RCC 7860 (cell line): Measurements from ENCODE around the gene FAM174A.
A peak's percentile ranks its signal among the peaks of the same experiment; 100 is the strongest.
"Not testable (repeated sequence)": the region's sequence is repeated elsewhere in the genome, so short reads cannot be mapped to it uniquely, and the experiment has no call there.

ENCODE experiments used
- DNase-seq: peaks from one replicate; pipeline ENCODE4 v3.0.0-alpha.2; 2015; ENCODE audit warnings: low spot score
- FAIRE-seq: peaks from 2 replicates; lab custom pipeline; 2012; peaks lifted over from hg19 to GRCh38; lab: Jason Lieb, UNC

The FAM174A gene

DNA sequence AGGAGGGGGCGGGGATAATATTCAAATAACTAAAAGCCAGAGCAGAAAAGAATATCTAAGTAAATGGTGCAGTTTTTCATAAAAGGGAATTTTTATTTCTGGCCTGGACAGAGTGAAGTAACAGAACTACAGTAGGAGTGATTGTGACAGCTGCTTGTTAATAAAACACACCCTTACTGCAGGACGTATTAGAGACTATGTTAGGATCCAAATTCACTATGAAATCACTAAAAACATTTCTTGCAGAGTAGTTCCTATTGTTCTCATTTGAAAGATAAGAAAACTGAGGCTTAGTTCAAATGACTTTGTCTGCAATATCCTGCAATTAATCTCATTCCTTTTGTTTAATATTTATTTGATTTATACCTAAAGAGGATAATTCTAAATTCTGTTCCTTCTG, 39.5 kb downstream of the FAM174A start:
- DNase-seq (no peak), FAIRE-seq (no peak)

DNA sequence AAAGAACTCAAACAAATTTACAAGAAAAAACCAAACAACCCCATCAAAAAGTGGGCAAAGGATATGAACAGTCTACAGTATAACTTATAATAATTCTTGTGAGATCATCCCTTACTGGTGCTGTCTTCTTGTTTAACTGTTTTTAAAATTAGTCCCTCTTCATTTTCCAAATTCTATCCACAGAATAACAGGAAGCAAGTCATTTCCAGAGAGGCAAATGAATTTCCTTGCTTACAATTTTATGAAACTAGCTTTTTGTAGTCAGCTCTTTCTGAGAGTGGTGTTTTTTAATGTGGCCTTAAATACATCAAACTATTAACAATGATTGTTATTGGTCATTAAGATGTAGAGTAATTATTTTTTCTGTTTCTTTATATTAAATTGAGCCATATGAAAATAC, 40.6 kb downstream of the FAM174A start:
- DNase-seq: no peak
- no peak for FAIRE-seq

DNA sequence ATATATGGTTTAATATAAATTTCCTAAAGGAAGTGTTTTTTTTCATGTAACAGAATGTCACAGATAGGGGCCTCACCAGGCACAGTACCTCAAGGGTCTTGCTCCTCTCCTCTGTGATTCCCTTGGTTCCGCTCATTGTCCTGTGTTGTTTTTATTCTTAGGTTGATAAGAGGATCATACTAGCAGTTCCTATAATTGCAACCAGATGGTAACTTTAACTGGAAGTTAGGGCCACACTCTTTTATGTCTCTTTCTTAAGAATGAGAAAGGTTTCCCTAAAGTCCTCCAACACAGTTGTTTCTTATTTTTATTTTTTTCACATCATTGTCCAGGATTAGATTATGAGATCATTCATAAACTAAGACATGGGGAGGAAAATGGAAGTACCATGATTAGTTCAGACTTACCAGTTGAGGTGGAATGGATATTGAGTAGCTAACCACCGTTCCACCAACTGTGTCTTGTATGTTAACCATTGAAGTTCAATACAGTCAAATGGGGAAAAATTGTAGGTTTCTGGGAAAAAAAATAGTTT, 41.1 kb downstream of the FAM174A start:
- DNase-seq: no peak
- no peak for FAIRE-seq

DNA sequence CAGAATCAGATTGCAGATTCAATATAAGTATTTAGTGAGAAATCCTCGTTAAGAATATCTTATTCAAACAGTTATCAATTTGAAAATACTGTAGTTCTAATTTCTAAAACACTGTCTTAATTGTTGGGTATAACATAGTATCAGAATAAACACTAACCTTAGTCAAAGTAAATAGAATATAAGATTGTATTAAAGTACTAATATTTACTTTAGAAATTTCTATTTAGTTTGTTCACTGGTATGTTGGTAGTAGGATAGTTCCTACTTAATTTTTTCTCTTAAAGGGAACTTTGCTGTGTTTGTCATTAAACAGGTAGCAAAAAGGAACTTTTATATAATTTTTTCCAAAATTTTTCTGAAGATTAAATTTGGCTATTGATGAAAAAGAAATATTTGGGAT, 42.3 kb downstream of the FAM174A start:
- DNase-seq: no peak
- no peak for FAIRE-seq

DNA sequence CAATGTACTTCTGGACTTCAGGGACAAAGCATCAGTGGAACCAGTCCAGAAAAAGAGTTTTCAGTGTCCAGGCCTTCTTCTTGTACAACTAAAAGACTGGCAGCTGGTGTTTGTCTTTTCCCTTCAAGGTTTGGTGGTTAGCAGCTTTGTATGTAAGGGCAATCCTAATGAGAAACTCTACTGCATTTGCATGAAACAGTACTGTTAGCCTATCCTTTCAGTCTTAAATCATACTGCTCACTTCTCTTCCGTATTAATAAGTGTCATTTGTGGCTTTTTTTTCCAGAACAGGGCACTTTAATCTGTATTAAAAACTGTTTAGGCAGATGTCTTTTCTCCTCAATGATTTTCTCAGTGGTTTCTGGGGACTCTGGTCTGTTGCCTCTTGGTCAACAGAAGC, 48.9 kb downstream of the FAM174A start:
- DNase-seq (no peak), FAIRE-seq (no peak)

DNA sequence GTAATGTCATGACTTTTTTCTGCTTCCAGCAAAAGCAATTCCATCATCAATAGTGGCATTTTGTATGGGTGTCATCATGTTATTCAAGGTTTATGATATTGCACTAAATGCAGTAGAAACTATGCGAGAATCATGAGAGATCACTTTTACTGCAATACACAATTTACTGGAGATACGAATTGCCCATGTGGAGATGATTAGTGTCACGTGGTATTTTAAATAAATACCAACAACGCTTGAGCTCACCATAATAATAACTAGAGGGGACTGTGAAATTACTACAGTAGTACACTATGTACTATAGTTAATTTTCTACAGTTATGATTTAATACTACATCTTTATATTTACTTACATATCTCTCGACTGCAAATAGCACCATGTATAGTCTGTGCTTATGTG, 49.7 kb downstream of the FAM174A start:
- FAIRE-seq (no peak), DNase-seq (no peak)

DNA sequence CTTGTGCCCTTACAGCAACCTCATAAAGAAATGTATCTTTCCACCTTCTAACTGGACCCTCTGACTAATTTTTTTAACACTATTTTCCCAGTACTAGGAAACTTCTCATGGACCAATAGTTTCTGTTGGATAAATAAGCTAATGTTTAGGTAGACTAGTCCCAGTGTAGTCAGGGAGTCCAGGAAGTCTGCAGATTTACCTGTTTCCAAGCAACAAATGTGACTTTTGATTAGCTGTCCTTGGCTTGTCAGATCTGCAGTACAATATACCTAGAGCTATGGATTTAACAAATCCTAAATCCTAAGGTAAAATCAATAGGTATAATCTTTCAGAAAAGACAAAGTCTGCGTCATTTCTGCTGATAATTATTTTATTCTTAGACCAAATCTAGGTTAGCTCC, 55.7 kb downstream of the FAM174A start:
- FAIRE-seq: no peak
- DNase-seq: no peak

DNA sequence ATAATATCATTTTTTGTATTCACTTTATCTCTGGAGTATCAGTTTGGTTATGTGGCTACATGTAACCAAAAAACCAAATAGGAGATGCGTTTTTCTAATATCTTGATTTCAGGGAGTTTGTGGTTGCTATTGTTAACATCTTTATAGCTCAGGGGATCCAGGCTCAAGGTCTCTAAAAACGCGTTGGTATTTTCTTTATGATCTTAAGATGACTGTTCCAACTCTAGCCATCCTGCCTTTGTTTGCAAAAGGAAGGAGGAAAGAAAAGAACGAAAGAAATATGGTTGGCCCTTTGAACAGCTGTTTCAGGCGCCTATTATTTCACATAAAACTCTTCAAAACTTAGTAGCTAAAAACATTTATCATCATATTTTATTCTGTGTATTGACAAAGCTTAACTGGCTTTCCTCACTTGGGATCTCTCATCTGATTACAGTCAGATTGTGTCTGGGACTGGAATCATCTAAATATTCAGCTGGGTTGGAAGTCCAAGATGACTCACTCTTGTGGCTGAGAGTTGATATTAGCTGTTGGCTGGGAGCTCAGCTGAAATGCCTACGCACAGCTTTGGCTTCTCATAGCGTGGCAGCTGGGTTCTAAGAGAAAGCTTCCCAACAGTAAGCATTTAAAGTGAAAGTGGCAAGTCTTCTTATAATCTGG, 60.1 kb downstream of the FAM174A start:
- DNase-seq: peak; percentile 64
- peak; percentile 82 for FAIRE-seq

DNA sequence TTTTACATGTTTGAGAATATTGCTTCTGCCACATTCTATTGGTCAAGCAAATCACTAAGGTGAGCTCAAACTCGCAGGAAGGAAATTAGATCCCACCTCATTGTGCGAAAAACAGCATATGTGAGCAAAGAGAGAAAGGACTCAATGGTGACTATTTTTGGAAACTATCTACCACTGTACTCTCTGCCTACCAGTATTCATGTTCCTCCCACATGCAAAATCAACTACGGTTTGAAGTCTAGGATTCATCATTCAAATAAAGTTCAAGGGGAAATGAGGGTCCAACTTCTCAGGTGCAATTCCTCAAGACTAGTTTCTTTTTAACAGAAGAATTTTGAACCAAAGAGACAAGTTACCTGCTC, 60.6 kb downstream of the FAM174A start:
- FAIRE-seq: no peak
- no peak for DNase-seq

DNA sequence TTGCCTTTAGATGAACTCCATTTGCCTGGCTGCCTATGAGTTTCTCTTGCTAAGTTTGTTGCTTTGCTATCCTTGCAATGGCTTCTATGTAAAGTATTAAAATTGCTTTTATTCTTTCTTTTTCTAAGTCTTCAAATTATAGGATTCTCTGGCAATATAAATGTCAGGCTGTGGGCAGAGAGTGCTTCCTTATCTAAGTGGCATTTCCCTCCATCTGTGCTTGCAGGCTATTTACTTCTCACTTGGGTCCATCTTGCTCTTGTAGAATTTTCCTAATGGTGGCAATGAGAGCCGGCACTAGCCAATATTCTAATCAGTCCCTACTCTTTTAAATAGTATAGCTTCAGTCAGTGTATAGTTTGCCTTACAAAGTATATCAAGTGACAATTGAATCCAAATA, 63.3 kb downstream of the FAM174A start:
- DNase-seq: no peak
- FAIRE-seq: no peak

DNA sequence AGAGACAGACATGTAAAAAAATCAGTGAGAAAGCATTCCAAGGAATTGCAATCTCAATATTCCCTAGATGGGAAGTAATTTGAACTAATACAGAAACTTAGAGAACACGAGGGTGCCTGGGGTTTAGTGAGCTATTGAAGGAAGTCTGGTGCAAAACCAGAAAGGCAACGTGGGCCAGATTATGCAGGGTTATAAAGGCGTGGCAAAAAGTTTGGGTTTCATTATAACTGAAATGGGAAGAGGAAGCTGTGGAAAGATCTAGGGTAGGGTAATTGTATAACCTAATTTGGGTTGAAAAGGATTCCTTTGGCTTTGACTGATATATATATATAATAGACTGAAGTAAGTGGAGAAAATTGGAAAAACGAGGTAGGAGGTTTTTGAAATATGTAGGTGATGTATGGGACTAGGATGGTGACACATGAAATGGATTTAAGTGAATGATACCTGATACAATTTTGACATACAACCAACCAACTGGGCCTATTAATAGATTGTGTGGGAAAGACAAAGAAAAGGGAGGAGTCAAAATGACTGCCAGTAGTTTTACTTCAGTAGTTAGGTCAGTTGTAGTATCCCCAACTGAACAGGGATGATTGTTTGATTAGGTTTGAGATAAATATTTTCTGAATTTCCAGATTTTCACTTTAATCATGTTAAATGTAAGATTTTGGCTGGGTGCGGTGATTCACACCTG, 65.3 kb downstream of the FAM174A start:
- DNase-seq: no peak
- FAIRE-seq: no peak

DNA sequence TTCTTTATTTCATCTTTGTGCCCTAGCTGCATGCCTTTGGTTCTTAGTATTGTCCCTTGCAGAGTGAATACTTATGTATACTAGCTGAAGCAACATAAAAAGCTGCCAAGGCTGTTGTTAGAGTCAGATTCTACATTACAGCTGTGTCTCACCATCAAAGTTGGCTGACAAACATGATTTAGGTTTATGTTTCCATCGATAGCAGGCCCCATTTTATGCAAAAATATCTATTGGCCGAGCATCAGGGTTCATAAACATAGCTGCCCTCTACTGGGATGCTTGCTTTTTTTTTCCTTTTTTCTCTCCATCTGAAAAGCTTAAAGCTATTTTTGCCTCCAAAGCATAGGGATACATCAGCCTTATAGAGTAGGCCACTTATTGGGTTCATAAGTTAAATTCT, 68.0 kb downstream of the FAM174A start:
- FAIRE-seq (no peak), DNase-seq (no peak)

DNA sequence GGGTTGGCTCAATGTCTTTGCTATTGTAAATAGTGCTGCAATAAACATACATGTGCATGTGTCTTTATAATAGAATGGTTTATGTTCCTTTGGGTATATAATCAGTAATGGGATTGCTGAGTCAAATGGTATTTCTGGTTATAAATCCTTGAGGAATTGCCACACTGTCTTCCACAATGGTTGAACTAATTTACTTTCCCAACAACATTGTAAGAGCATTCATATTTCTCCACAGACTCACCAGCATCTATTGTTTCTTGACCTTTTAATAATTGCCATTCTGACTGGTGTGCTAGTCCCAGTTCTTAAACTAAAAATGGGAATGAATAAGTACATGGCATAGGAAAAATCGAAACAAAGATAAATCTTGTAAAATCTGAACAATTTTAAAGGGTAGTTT, 68.8 kb downstream of the FAM174A start:
- DNase-seq, FAIRE-seq: not testable (repeated sequence)

DNA sequence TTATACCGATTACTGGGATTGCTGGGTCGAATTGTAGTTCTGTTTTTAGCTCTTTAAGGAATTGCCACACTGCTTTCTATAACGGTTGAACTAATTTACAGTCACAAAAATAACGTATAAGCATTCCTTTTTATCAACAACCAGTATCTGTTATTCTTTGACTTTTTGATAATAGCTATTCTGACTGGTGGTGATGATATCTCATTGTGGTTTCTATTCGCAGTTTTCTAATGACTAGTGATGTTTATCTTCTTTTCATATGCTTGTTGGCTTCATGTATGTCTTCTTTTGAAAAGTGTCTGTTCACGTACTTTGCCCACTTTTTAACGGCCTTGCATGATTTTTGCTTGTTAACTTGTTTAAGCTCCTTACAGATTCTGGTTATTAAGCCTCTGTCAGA, 74.4 kb downstream of the FAM174A start:
- FAIRE-seq (no peak), DNase-seq (no peak)

DNA sequence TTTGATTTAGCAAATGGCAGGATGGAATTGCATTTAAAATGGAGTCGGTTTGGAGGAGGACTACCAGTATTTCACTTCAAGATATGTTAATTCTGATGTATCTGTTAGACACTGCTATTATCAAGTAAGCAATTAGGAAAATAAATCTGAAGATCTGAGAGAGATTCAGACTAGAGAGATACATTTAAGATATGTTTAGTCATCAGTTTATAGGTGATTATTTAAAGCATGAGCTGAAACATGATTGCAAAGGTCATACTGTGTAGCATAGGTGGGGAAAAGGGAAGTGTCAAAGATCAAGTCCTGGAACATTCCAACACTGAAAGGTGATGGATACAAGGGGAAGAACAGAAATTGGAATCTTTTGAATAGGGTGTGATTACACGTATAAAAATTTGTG, 79.1 kb downstream of the FAM174A start:
- FAIRE-seq (no peak), DNase-seq (no peak)

DNA sequence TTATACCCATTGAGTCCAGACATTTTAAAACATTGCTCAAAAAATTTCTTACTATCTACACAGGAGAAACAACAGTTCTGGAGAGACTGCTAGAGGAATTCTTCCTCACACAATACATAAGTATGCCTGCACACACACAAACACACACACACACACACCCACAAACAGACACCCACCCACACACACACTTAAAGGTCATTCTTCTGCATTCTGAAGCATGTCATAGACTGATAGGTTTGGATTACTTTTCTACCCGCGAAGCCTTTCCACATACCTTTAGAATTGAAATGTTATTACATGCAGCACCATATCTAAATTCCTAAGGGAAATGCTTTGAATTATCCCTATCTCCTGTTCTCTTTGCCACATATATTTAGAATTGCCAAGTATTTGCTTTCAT, 80.2 kb downstream of the FAM174A start:
- FAIRE-seq: no peak
- no peak for DNase-seq

DNA sequence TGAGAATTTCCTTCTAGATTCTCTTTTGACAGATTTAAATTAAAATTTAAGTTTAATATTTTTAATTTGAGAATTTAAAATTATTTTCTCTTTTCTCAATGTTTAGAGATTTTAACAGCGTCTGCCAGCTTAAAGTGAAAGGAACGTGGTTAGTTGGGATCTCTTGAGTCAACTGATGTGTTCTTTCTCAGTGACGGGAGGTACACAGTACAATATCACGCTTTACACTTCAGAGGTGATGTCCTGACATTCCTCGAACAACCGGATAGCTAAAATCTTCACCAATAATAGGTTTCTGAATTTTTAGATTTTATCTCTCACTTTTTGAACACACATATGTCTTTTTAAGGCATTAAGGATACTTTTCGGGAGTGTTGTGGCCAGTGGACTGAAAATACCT, 81.1 kb downstream of the FAM174A start:
- FAIRE-seq (no peak), DNase-seq (no peak)

DNA sequence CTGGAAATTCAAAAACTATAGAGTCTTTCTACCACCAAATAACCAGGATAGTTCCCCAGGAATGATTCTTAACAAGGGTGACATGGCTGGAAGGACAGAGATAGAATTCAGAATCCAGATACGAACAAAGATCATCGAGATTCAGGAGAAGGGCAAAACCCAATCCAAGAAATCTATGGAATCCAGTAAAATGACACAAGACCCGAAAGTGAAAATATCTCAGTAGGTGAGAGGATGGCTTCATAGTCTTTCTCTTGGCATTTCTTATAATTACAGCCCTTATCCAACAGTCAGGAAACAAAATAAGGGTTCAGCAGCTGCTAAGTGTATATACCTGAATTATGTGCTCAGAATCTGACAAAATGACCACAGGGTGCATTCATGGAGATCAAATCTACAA, 81.8 kb downstream of the FAM174A start:
- FAIRE-seq: no peak

DNA sequence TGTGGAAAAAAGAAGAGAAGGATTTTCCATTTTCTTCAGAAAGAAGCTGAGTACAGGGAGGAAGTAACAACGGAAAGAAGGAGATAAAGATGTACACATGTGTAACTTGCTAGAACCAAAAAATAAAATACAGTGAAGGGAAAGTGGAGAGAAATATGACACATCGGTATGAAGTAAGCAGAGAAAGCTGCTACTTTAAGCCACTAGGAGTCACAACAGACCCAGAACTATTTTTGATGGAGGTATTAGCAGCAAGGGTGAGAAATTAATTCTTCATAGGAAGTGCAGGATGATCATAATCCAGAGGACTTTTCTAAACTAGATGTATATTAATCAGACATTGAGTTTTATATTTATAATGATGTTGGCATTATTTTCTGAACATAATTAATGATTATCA, 88.5 kb downstream of the FAM174A start:
- DNase-seq (peak; percentile 4), FAIRE-seq (no peak)

More for the DNA sequence above, 81.8 kb downstream of the FAM174A start:
- DNase-seq: no peak

DNA sequence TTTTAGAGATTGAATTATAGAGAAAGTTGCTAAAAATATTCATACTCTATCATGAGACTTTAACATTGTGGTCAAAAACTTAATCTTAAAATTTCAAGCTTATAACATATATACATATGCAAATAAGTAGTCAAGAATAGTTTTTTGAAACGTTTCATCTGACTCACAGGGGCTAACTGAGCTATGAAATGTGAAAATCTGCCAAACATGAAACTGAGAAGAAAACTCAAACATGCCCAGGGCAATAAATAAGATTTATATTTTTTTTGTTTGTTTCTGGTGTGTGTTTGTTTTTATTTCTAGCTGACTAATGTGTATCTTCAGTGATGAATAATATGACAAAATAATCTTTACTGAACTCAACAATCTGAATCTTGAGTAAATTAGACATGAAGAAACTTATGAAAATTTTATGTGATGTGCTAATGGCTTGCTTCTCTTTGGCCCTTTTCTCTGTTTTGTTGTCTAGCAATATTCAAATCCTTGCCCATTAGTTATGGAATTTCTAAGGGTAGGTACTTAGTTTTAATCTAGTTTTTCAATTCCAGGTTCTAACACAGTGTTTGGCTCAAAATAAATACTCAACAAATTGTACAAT, 99.9 kb downstream of the FAM174A start:
- FAIRE-seq (no peak), DNase-seq (no peak)
